GM19239 (cell line): ENCODE results near the gene GSTM3.
A peak's percentile ranks its signal among the peaks of the same experiment; 100 is the strongest.
"Not testable (repeated sequence)": the region's sequence is repeated elsewhere in the genome, so short reads cannot be mapped to it uniquely, and the experiment has no call there.

Experiments
- DNase-seq: peaks from one replicate; pipeline ENCODE4 v3.0.0; 2011; ENCODE audit warnings: low spot score; ENCODE audit not compliant: insufficient read length
- FAIRE-seq: peaks from 2 replicates; lab custom pipeline; 2011; peaks lifted over from hg19 to GRCh38; lab: Jason Lieb, UNC

Gene GSTM3

DNA sequence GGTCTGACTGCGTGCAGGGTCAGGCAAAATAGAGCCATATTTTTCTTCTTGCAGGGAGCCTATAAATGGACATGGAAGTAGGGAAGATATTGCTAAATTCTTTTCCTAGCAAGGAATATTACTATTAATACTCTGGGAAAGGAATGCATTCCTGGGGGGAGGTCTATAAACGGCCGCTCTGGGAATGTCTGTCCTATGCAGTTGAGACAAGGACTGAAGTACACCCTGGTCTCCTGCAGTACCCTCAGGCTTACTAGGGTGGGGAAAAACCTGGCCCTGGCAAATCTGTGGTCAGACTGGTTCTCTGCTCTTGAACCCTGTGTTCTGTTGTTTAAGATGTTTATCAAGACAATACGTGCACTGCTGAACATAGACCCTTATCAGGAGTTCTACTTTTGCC, 31.9 kb downstream of the GSTM3 start:
- DNase-seq, FAIRE-seq: not testable (repeated sequence)

GRCh38 chr1:109705411-109705810, 35.4 kb downstream of the GSTM3 start:
- DNase-seq (no peak), FAIRE-seq (no peak)

DNA sequence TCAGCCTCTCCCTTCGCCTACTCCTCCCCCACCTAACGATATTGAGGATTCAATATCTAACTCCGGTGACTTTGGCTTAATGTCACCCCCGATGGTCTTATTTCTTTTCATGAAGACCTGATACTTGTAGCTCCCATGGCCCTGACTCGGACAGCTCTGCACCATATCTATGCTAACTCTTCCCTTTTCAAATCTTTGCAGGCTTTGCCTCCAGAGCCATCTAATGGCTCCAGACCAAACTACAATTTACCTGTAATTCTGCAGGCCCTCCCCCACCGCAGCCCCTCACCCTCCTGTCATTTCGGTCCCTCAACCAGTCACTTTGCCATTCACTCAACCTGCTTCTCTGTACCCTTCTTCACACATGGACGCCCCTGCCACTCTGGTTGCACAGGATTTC, 36.7 kb downstream of the GSTM3 start:
- FAIRE-seq, result no peak

GRCh38 chr1:109702940-109703339, 37.9 kb downstream of the GSTM3 start:
- FAIRE-seq, DNase-seq: not testable (repeated sequence)

More for the DNA sequence above, 36.7 kb downstream of the GSTM3 start:
- DNase-seq, result no peak

GRCh38 chr1:109697861-109698260, 43.0 kb downstream of the GSTM3 start:
- FAIRE-seq, DNase-seq: not testable (repeated sequence)

DNA sequence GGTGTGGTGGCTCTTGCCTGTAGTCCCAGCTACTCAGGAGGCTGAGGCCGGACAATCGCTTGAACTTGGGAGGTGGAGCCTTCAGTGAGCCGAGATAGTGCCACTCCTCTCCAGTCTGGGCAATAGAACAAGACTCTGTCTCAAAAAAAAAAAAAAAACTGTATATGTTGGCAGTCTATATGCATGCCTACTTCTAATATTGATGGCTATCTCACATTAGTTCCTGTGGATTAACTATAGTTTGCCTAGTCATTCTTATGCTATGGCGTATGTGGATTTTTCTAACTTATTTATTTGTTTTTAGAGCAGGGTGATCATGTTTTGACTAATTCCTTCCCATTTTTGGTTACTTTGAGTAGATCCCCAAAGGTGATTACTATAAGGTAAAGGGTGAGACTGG, 43.8 kb downstream of the GSTM3 start:
- no peak for DNase-seq

GRCh38 chr1:109695138-109695537, 45.7 kb downstream of the GSTM3 start:
- DNase-seq, FAIRE-seq: not testable (repeated sequence)

More for the DNA sequence above, 43.8 kb downstream of the GSTM3 start:
- FAIRE-seq, result no peak

- DNase-seq, FAIRE-seq: not testable (repeated sequence)
Observed at GRCh38 chr1:109694400-109694799, 46.4 kb downstream of the GSTM3 start.

GRCh38 chr1:109691759-109692158, 49.1 kb downstream of the GSTM3 start:
- DNase-seq, result no peak
- FAIRE-seq, result no peak

- FAIRE-seq (no peak), DNase-seq (no peak)
Observed at GRCh38 chr1:109689844-109690405, 50.9 kb downstream of the GSTM3 start.

- FAIRE-seq, result peak; percentile 95
- DNase-seq, result peak; percentile 72
Observed at GRCh38 chr1:109687641-109688499, 53.0 kb downstream of the GSTM3 start, which contains the start of gene GSTM1. TSS of gene GSTM1 (plus strand) at chr1:109687817. CDS start at chr1:109687874, 57 bp downstream.

DNA sequence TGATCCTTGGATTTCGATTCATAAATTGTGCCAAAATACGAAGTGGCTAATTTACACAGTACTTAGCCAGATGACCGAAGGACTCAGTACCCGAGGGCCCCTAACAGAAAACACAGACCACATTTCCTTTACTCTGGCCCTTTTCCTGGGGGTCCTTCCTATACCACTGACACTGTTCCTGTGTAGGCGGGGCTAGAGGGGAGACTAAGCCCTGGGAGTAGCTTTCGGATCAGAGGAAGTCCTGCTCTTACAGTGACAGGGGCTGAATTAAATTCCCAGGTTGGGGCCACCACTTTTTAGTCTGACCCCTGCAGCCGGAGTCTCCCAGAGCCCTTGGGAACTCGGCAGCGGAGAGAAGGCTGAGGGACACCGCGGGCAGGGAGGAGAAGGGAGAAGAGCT, 53.7 kb downstream of the GSTM3 start:
- not testable (repeated sequence) for FAIRE-seq, DNase-seq

GRCh38 chr1:109685890-109686289, 54.9 kb downstream of the GSTM3 start:
- FAIRE-seq, DNase-seq: not testable (repeated sequence)

- not testable (repeated sequence) for FAIRE-seq, DNase-seq
Observed at GRCh38 chr1:109685399-109685798, 55.4 kb downstream of the GSTM3 start.

DNA sequence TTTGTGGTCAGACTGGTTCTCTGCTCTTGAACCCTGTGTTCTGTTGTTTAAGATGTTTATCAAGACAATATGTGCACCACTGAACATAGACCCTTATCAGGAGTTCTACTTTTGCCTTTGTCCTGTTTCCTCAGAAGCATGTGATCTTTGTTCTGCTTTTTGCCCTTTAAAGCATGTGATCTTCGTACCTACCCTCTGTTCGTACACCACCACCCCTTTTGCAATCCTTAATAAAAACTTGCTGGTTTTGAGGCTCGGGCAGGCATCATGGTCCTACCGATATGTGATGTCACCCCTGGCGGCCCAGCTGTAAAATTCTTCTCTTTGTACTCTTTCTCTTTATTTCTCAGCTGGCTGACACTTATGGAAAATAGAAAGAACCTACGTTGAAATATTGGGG, 56.1 kb downstream of the GSTM3 start:
- not testable (repeated sequence) for FAIRE-seq, DNase-seq
